SU-DHL-6 (cell line): ENCODE data around the gene ACACA.

Source experiments
- EZH2phosphoT487 ChIP-seq: fragments of 200-600 bp; sonication (generic), shearing (Covaris generic); conservative IDR thresholded peaks from 2 replicates; pipeline ENCODE4 v1.6.1; 2018; ENCODE audit warnings: mild to moderate bottlenecking, antibody characterized with exemption, low read length, moderate library complexity, mixed read lengths
- TF ChIP-seq, protein P1 (sequence below): fragments of 200-600 bp; sonication (generic); IDR thresholded peaks from one replicate; pipeline ENCODE4 v1.5.1; 2017; ENCODE audit warnings: antibody characterized with exemption, mild to moderate bottlenecking, low read length, moderate library complexity; ENCODE audit not compliant: insufficient read depth, poor library complexity, severe bottlenecking

GRCh38 chr17:37219876-37220606, 186.6 kb downstream of the ACACA start:
- TF ChIP-seq, protein P1, sequence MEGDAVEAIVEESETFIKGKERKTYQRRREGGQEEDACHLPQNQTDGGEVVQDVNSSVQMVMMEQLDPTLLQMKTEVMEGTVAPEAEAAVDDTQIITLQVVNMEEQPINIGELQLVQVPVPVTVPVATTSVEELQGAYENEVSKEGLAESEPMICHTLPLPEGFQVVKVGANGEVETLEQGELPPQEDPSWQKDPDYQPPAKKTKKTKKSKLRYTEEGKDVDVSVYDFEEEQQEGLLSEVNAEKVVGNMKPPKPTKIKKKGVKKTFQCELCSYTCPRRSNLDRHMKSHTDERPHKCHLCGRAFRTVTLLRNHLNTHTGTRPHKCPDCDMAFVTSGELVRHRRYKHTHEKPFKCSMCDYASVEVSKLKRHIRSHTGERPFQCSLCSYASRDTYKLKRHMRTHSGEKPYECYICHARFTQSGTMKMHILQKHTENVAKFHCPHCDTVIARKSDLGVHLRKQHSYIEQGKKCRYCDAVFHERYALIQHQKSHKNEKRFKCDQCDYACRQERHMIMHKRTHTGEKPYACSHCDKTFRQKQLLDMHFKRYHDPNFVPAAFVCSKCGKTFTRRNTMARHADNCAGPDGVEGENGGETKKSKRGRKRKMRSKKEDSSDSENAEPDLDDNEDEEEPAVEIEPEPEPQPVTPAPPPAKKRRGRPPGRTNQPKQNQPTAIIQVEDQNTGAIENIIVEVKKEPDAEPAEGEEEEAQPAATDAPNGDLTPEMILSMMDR: no peak
- TF ChIP-seq EZH2phosphoT487: no peak
